Measurements from ENCODE around the gene ICAM4. TPM values are rescaled to one million over a fixed set of nuclear protein-coding genes. Genes with fewer than 3 reads are reported as not detected.

The ICAM4 gene
- total and polyA plus RNA-seq, 2 experiments from 2014 or later, result 21.8 to 24.0 TPM

- no peaks in the 10 kb centered on the region for H3K4me1 ChIP-seq (ENCODE audit: low read depth)
- no peak for DNase-seq (ENCODE audit: low read depth in 1 of 2, low spot score in 1 of 2)
Observed at GRCh38 chr19:10293637-10294367, 7.0 kb downstream of the ICAM4 start.

GRCh38 chr19:10294368-10294697 is 7.6 kb downstream of the ICAM4 start:
- peaks cover 78% of the 10 kb centered on the region for H3K27me3 ChIP-seq
- TF ChIP-seq CTCF (IDR thresholded peaks at IDR 0.05; ENCODE audit: low read depth, low read length), result no peak
- H3K27ac ChIP-seq, result no peak overlapping the region
- H3K36me3 ChIP-seq, result no peaks in the 10 kb centered on the region
- no peak for DNase-seq (ENCODE audit: low read depth in 1 of 2, low spot score in 1 of 2)
- no peak overlapping the region for H3K4me3 ChIP-seq
- H3K4me1 ChIP-seq (ENCODE audit: low read depth), result no peaks in the 10 kb centered on the region
- no peaks in the 10 kb centered on the region for H3K9me3 ChIP-seq (ENCODE audit: low read depth)

More at GRCh38 chr19:10293637-10294367, 7.0 kb downstream of the ICAM4 start:
- Histone ChIP-seq H3K4me3 (no peak overlapping the region), H3K36me3 (no peaks in the 10 kb centered on the region), H3K9me3 (ENCODE audit: low read depth) (no peaks in the 10 kb centered on the region), H3K27ac (no peak overlapping the region), H3K27me3 (peaks cover 83% of the 10 kb centered on the region)
- TF ChIP-seq CTCF (IDR thresholded peaks at IDR 0.05; ENCODE audit: low read depth, low read length), result no peak

GRCh38 chr19:10295305-10295846 is 8.6 kb downstream of the ICAM4 start:
- Histone ChIP-seq H3K36me3 (no peaks in the 10 kb centered on the region), H3K4me1 (ENCODE audit: low read depth) (no peaks in the 10 kb centered on the region), H3K4me3 (no peak overlapping the region), H3K27me3 (peaks cover 67% of the 10 kb centered on the region), H3K9me3 (ENCODE audit: low read depth) (no peaks in the 10 kb centered on the region), H3K27ac (no peak overlapping the region)
- peak; percentile 27 for TF ChIP-seq CTCF (IDR thresholded peaks at IDR 0.05; ENCODE audit: low read depth, low read length)
- peak; percentile 47 to 56 for DNase-seq (ENCODE audit: low read depth in 1 of 2, low spot score in 1 of 2)

GRCh38 chr19:10295847-10296591 is 9.3 kb downstream of the ICAM4 start:
- Histone ChIP-seq H3K4me3 (no peak overlapping the region), H3K36me3 (no peaks in the 10 kb centered on the region), H3K4me1 (ENCODE audit: low read depth) (no peaks in the 10 kb centered on the region), H3K27me3 (peaks cover 61% of the 10 kb centered on the region), H3K27ac (no peak overlapping the region), H3K9me3 (ENCODE audit: low read depth) (no peaks in the 10 kb centered on the region)
- no peak for TF ChIP-seq CTCF (IDR thresholded peaks at IDR 0.05; ENCODE audit: low read depth, low read length)
- DNase-seq (ENCODE audit: low read depth in 1 of 2, low spot score in 1 of 2), result peak in 1 of 2 donors; percentile 49

- Histone ChIP-seq H3K4me3 (no peak overlapping the region), H3K4me1 (ENCODE audit: low read depth) (no peaks in the 10 kb centered on the region), H3K27me3 (peaks cover 24% of the 10 kb centered on the region), H3K36me3 (no peaks in the 10 kb centered on the region), H3K9me3 (ENCODE audit: low read depth) (no peaks in the 10 kb centered on the region), H3K27ac (no peak overlapping the region)
- TF ChIP-seq CTCF (IDR thresholded peaks at IDR 0.05; ENCODE audit: low read depth, low read length), result no peak
- DNase-seq (ENCODE audit: low read depth in 1 of 2, low spot score in 1 of 2), result no peak
Observed at GRCh38 chr19:10299545-10300458, 13.0 kb downstream of the ICAM4 start.

Measured in cardiac muscle cell (in vitro differentiated cells and primary cell).